ENCODE measurements around the gene BCAS4. TPM values are rescaled to one million over a fixed set of nuclear protein-coding genes. Genes with fewer than 3 reads are reported as not detected.

The BCAS4 gene
- total RNA-seq, 2 experiments from 2014 or later, result 19.0 to 20.9 TPM

DNA sequence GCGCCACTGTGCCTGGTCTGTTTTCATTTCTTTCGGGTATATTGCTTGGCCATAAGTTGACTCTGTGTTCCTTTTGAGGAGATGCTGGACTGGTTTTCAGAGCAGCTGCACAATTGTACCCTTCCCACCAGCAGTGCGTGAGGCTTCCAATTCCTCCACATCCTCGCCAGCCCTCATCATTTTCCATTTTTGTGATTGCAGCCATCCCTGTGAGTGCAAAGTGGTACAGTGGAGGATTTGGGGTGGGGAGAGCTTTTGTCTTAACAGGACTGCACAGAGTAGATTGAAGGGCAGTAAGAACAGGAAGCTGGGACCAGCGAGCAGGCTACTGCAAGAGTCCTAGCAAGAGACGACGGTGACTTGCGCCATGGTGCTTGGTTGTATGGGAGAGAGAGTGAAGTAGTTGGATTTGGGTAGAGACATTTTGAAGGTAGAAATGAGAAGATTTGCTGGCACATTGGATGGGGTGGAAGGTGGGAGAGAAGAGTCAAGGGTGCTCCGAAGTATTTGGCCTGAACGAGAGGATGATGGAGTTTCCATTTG is 18.3 kb downstream of the BCAS4 start:
- Histone ChIP-seq H3K27me3 (ENCODE audit: control insufficient read depth in 1 of 2, insufficient read depth in 2 of 2, low read length in 2 of 2) (no peaks in the 10 kb centered on the region), H3K4me3 (ENCODE audit: low read length) (no peak overlapping the region), H3K36me3 (ENCODE audit: insufficient read depth, low read length) (peaks cover 2% of the 10 kb centered on the region), H3K9me3 (ENCODE audit: control insufficient read depth in 1 of 2, insufficient read depth in 1 of 2, low read length in 2 of 2) (peaks cover 0 to under 1% of the 10 kb centered on the region in 2 experiments), H3K27ac (ENCODE audit: low read depth in 1 of 2, low read length in 2 of 2) (no peak overlapping the region), H3K4me1 (ENCODE audit: insufficient read depth, low read length) (peaks cover 22% of the 10 kb centered on the region)
- ATAC-seq (ENCODE audit: poor library complexity), result no peak
- H3K27ac Mint-ChIP-seq, result peak overlapping the region; percentile 87
- H3K4me1 Mint-ChIP-seq (ENCODE audit: low read depth), result peaks cover 54% of the 10 kb centered on the region
- no peak for DNase-seq
- peaks cover 9% of the 10 kb centered on the region for H3K36me3 Mint-ChIP-seq (ENCODE audit: low read depth)
- H3K9me3 Mint-ChIP-seq, result no peaks in the 10 kb centered on the region
- intact Hi-C loops (cut with DNase I, micrococcal nuclease), result no loop called here
- peak overlapping the region; percentile 1 for H3K4me3 Mint-ChIP-seq
- TF ChIP-seq, protein P1, sequence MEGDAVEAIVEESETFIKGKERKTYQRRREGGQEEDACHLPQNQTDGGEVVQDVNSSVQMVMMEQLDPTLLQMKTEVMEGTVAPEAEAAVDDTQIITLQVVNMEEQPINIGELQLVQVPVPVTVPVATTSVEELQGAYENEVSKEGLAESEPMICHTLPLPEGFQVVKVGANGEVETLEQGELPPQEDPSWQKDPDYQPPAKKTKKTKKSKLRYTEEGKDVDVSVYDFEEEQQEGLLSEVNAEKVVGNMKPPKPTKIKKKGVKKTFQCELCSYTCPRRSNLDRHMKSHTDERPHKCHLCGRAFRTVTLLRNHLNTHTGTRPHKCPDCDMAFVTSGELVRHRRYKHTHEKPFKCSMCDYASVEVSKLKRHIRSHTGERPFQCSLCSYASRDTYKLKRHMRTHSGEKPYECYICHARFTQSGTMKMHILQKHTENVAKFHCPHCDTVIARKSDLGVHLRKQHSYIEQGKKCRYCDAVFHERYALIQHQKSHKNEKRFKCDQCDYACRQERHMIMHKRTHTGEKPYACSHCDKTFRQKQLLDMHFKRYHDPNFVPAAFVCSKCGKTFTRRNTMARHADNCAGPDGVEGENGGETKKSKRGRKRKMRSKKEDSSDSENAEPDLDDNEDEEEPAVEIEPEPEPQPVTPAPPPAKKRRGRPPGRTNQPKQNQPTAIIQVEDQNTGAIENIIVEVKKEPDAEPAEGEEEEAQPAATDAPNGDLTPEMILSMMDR (IDR thresholded peaks at IDR 0.05), result no peak
- ChIA-PET POLR2A (interaction anchor here (1.4 kb wide), 1 partner anchor 19 kb away, joined by 4 read pairs; the partner anchor contains the start of gene BCAS4), CTCF (interaction anchor here (0.7 kb wide), 1 partner anchor 12 kb away, joined by 3 read pairs; no protein-coding TSS in a partner anchor)
- no peaks in the 10 kb centered on the region for H3K27me3 Mint-ChIP-seq

DNA sequence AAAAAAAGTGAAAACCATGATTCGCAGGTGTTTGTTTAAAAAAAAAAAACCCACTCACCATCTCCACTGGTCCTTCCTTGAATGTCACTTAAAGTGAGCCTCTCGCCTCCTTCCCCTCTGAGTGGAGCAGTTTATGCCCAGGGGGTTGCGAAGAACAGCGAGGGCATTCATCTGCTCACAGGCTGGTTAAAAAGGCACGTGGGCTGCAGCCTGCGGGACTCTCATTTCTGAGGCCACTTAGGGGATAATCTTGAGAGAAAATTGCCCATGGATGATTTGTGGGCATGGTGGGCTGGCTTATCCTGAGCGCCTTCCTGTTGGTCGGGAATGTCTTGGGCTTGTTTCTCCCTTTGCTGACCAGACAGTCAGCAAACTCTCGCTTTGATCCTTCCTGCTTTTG is 18.9 kb downstream of the BCAS4 start:
- Histone ChIP-seq H3K4me1 (ENCODE audit: insufficient read depth, low read length) (peaks cover 28% of the 10 kb centered on the region), H3K4me3 (ENCODE audit: low read length) (no peak overlapping the region), H3K36me3 (ENCODE audit: insufficient read depth, low read length) (peaks cover 2% of the 10 kb centered on the region), H3K27ac (ENCODE audit: low read depth in 1 of 2, low read length in 2 of 2) (no peak overlapping the region), H3K9me3 (ENCODE audit: control insufficient read depth in 1 of 2, insufficient read depth in 1 of 2, low read length in 2 of 2) (peaks cover 0 to 5% of the 10 kb centered on the region in 2 experiments), H3K27me3 (ENCODE audit: control insufficient read depth in 1 of 2, insufficient read depth in 2 of 2, low read length in 2 of 2) (no peaks in the 10 kb centered on the region)
- POLR2A ChIA-PET, result interaction anchor here (2.0 kb wide), 1 partner anchor 14 kb away, joined by 5 read pairs; no protein-coding TSS in a partner anchor
- H3K36me3 Mint-ChIP-seq (ENCODE audit: low read depth), result peaks cover 14% of the 10 kb centered on the region
- ATAC-seq (ENCODE audit: poor library complexity) (no peak), DNase-seq (no peak)
- intact Hi-C loops (cut with DNase I, micrococcal nuclease), result no loop called here
- no peak overlapping the region for H3K4me3 Mint-ChIP-seq
- TF ChIP-seq, protein P1 (IDR thresholded peaks at IDR 0.05), result no peak
- H3K27ac Mint-ChIP-seq, result peak overlapping the region; percentile 87
- CTCF ChIA-PET, result interaction anchor here (0.7 to 1.9 kb wide), 2 partner anchors 12 to 19 kb away, joined by 3 to 8 read pairs; partner anchors contain the start of gene BCAS4
- H3K9me3 Mint-ChIP-seq, result no peaks in the 10 kb centered on the region
- no peaks in the 10 kb centered on the region for H3K27me3 Mint-ChIP-seq
- H3K4me1 Mint-ChIP-seq (ENCODE audit: low read depth), result peaks cover 54% of the 10 kb centered on the region

DNA sequence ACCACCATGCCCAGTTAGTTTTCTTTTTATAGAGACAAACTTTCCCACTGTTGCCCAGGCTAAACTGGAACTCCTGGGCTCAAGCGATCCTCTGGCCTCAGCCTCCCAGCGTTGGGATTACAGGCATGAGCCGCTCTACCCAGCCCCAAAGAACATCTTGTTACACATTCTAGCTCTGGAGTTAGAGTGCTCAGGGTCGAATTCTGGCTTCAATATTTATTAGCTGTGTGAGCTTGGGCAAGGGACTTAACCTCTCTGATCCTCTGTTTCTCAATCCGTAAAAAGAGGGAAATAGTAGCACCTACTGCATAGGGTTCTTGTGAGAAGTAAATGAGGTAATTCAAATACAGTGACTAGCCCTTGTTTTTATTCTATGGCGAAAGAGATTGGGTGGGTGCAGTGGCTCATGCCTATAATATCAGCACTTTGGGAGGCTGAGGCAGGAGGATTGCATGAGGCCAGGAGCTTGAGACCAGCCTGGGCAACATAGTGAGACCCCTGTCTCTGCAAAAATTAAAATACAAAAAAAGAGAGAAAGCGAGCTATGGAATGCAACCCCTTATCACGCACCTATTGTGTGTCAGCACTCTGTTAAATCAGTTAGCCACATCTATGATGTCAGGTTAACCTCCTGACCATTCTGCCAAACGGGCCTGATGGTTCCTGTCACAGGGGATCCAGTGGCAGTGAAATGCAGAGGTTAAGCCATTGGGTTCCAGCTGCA is 19.7 kb downstream of the BCAS4 start:
- H3K27me3 Mint-ChIP-seq, result no peaks in the 10 kb centered on the region
- peaks cover 0 to 5% of the 10 kb centered on the region in 2 experiments for H3K9me3 ChIP-seq (ENCODE audit: control insufficient read depth in 1 of 2, insufficient read depth in 1 of 2, low read length in 2 of 2)
- intact Hi-C loops (cut with DNase I, micrococcal nuclease), result loop anchor here in 1 of 2 experiments (5.0 kb wide), 1 partner anchor 143 kb away; the partner anchor contains the start of genes DPM1 and MOCS3
- H3K36me3 ChIP-seq (ENCODE audit: insufficient read depth, low read length), result peaks cover 4% of the 10 kb centered on the region
- CTCF ChIA-PET, result interaction anchor here (1.9 kb wide), 1 partner anchor 20 kb away, joined by 8 read pairs; the partner anchor contains the start of gene BCAS4
- ATAC-seq (ENCODE audit: poor library complexity) (no peak), DNase-seq (no peak)
- POLR2A ChIA-PET, result interaction anchor here (1.7 to 2.0 kb wide), 2 partner anchors 15 to 20 kb away, joined by 5 to 6 read pairs; partner anchors contain the start of gene BCAS4
- TF ChIP-seq, protein P1 (IDR thresholded peaks at IDR 0.05), result no peak
- H3K27ac Mint-ChIP-seq, result peak overlapping the region; percentile 87
- peak overlapping the region; percentile 58 for H3K4me3 Mint-ChIP-seq
- H3K9me3 Mint-ChIP-seq, result no peaks in the 10 kb centered on the region
- H3K27me3 ChIP-seq (ENCODE audit: control insufficient read depth in 1 of 2, insufficient read depth in 2 of 2, low read length in 2 of 2), result no peaks in the 10 kb centered on the region
- peaks cover 14% of the 10 kb centered on the region for H3K36me3 Mint-ChIP-seq (ENCODE audit: low read depth)
- no peak overlapping the region for H3K27ac ChIP-seq (ENCODE audit: low read depth in 1 of 2, low read length in 2 of 2)
- H3K4me3 ChIP-seq (ENCODE audit: low read length), result peak overlapping the region; percentile 7
- peaks cover 34% of the 10 kb centered on the region for H3K4me1 ChIP-seq (ENCODE audit: insufficient read depth, low read length)
- H3K4me1 Mint-ChIP-seq (ENCODE audit: low read depth), result peaks cover 50% of the 10 kb centered on the region

Measured in CD4-positive, alpha-beta T cell (primary cell).